Ectodermal cell (in vitro differentiated cells): Measurements from ENCODE around the gene OST4.

ENCODE experiments used
- H3K27ac ChIP-seq: 2 replicates; pipeline ENCODE4 v1.7.0; 2013; ENCODE audit warnings: mild to moderate bottlenecking, low read depth, low read length; ENCODE audit not compliant: insufficient read depth, poor library complexity, severe bottlenecking
- H3K27me3 ChIP-seq: 2 replicates; pipeline ENCODE4 v1.7.0; 2013; ENCODE audit warnings: mild to moderate bottlenecking, low read length; ENCODE audit not compliant: insufficient read depth, control insufficient read depth, poor library complexity, severe bottlenecking
- H3K36me3 ChIP-seq: one replicate; pipeline ENCODE4 v1.7.0; 2013; ENCODE audit warnings: low read length; ENCODE audit not compliant: control insufficient read depth, insufficient read depth
- H3K4me1 ChIP-seq: one replicate; pipeline ENCODE4 v1.7.0; 2013; ENCODE audit warnings: low read length; ENCODE audit not compliant: control insufficient read depth, insufficient read depth
- H3K4me3 ChIP-seq: 2 replicates; pipeline ENCODE4 v1.7.0; 2013; ENCODE audit warnings: low read depth, low read length, control low read depth; ENCODE audit not compliant: insufficient read depth
- H3K9me3 ChIP-seq: 2 replicates; pipeline ENCODE4 v1.7.0; 2013; ENCODE audit warnings: mild to moderate bottlenecking, low read length, moderate library complexity; ENCODE audit not compliant: control insufficient read depth
- WGBS, 2 experiments: methylation state at CpG; one replicate each; pipeline ENCODE4 v1.1.7; 2013; ENCODE audit warnings: missing lambda C conversion rate in 2 of 2; 5-methylcytosine and 5-hydroxymethylcytosine counted together

OST4 gene

DNA sequence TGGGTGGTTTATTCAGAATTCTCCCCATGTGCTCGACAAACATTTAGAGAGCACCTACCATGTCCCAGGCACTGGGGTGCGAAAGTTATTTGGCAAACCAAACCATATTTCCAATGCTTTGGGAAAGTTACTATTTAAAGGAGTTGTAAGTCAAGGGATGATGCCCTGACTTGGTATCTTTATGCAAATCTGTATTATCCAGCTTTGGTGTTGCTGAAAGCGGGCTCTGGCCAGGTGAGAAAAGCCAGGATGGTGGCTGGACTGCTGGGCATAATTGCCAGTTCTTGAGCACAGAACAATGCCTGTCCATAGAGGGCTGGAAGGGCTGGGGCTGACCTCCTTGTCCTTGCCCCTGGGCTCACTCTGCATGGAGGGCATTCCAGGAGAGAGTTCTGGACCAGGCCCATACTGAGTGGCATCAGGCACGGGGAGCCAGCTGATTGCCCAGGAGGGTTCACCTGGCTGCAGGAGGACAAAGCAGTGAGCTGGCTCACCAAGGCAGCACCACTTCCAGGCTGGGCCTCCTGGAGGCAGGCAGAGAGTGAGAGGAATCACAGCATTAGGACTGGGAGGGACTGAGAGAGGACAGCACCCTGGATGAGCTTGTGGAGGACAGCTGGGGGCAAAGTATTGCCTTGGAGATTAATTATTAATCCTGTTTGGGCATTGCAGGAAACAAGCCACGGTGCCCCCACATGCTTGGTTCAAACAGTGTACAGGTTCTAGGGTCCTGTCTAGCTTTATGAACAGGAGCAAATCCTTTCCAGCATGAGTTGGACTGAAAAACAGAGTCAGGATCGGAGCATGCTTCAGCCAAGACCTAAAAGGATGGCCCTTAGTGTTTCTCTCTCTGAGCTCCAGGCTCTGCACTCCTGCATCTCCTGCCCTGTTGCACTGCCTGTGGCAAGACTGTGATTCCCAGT lies 22.2 kb upstream of the OST4 start:
- Histone ChIP-seq H3K36me3 (no peaks in the 10 kb centered on the region), H3K4me3 (no peak overlapping the region), H3K9me3 (no peaks in the 10 kb centered on the region), H3K27ac (no peak overlapping the region), H3K27me3 (no peaks in the 10 kb centered on the region), H3K4me1 (no peaks in the 10 kb centered on the region)
- 91 to 94% methylated on average over 6 of the region's 6 CpGs for WGBS, 2 experiments

DNA sequence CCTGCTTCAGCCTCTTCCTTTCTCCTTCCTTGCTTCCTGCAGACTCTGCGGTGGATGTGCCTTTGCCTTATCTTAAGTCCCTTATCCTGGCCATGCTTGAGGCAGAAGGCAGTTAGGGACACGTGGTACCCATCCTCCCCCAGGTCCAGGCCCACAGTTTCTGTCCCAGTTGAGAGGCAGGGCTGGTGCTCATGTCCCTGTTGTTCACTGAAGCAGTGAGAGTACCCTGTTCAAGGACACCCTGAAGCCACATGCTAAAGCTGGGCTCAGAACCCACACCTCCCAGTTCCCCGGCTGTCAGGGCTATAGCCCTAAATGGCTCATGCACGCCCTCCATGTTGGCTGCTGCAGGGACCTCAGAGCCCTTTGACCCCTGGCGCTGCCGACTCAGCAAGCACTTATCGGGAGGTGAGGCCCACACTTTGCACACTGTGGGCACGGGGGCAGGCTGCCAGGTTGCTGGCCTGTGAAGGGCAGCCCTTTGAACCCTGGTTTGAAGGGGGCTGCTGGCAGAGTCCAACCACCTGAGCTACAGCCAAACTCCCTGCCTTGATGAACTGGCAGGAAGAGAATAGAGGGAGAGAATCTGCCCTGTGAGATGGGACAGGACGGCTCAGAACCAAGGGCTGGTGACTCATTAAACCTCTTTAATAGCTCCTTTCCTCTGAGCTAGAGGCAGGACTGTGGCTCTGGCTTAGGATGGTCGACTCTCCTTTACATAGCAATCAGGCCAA lies 21.4 kb upstream of the OST4 start:
- Histone ChIP-seq H3K4me3 (no peak overlapping the region), H3K27ac (no peak overlapping the region), H3K9me3 (no peaks in the 10 kb centered on the region), H3K27me3 (peaks cover 1% of the 10 kb centered on the region), H3K36me3 (no peaks in the 10 kb centered on the region), H3K4me1 (no peaks in the 10 kb centered on the region)
- WGBS, 2 experiments: 87% methylated on average over 10 of the region's 10 CpGs

DNA sequence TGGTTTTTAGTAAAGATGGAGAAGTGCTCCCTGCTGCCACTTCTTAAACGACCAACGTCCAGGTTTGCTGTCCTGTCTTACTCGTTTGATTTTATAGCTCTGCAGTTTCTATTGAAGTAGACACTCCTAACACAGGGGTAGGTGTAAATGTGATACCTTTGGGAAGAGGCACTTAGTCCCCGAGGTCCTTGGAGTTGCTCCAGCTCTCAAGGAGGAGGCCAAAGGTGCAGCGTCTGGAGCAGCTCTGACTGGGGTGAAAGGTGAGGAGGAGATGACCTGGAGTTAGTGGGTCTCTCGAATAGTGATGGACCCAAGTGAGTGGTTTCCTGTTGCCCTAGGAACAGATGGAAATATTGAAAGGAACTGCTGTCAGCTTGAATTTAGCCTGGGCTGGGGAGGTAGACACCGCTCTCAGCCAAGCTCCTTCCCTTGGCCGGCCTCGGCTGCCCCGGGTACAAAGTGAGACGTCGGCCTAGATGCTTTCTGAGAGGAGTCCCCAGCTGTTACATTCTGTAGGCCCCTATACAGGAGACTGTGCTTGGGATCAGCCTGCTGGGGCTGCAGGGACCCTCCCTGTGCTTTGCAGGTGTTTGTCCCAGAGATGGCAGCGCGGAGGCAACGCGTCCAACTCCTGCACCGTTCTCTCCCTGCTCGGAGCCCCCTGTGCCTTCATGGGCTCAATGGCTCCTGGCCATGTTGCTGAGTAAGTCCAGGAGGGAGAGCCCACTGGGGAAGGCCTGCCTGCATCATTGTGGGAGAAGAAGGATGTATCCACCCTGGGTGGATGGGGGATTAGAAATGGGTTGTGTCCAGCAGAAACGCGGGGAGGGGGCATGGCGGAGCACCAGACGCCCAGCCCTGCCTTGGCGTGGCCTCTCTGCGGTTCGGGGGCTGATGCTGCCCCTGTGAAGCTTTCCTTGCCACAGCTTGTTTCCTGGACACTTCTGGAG lies 20.6 kb upstream of the OST4 start:
- no peaks in the 10 kb centered on the region for H3K36me3 ChIP-seq
- H3K4me1 ChIP-seq: peaks cover 4% of the 10 kb centered on the region
- peaks cover 10% of the 10 kb centered on the region for H3K27me3 ChIP-seq
- 84 to 85% methylated on average over 25 of the region's 25 CpGs for WGBS, 2 experiments
- H3K4me3 ChIP-seq: no peak overlapping the region
- H3K9me3 ChIP-seq: no peaks in the 10 kb centered on the region
- H3K27ac ChIP-seq: no peak overlapping the region

DNA sequence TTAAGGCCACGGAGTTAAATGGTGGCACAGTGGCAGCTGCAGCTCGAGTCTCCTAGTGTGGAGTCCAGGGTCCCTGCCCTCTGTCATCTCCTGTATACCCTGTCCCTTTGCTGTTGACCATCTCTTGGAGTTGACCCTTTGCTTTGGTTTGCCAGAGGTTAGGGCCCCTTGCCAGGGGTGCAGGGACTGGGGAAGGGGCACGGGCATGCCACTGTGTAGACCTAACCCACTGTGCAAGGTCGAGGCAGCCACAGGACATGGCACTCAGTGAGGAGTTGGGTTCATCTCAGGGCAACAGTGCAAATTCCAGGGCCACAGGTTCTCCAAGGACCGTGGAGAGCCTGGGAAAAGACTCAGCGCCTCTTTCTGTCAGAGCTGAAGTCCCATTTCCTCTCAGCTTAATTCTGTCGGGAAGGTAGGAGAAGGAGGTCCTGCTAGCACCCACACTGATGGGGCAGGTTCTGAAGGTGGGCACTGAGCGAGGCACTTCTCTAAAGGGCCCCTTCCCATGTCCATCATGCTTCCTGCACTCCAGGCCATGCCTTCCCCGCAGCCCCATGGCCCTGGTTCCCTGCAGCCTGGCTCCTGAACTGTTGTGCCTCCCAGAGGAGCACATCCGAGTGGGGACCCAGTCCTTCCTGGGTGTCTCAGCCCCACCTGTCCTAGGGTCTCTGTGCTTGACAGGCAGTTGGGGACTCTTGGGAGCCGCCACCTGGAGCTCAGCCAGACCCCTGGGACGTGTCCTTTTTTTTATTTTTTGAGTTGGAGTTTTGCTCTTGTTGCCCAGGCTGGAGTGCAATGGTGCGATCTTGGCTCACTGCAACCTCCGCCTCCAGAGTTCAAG lies 17.9 kb upstream of the OST4 start:
- Histone ChIP-seq H3K4me3 (no peak overlapping the region), H3K36me3 (no peaks in the 10 kb centered on the region), H3K4me1 (peaks cover 4% of the 10 kb centered on the region), H3K9me3 (no peaks in the 10 kb centered on the region), H3K27me3 (peaks cover 22% of the 10 kb centered on the region), H3K27ac (no peak overlapping the region)
- WGBS, 2 experiments: 91 to 92% methylated on average over 14 of the region's 14 CpGs

DNA sequence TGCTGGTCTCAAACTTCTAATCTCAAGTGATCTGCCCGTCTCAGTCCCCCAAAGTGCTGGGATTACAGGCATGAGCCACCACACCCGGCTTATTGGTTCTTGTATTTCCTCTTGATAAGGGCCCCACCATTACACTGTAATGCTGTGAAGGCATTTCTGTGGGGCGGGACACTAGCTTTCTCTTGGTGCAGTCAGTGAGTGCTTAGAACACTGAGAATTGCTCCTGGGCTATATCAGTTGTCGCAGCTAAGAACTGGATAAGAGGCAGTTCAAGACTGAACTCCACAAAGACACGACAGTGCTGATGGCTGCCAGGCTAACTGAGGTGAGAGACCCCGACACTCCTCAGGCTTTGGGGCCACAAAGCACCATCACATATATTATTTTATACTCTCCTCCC lies 17.2 kb upstream of the OST4 start:
- H3K36me3 ChIP-seq: no peaks in the 10 kb centered on the region
- H3K9me3 ChIP-seq: no peaks in the 10 kb centered on the region
- no peak overlapping the region for H3K4me3 ChIP-seq
- 93% methylated on average over 6 of the region's 6 CpGs for WGBS, 2 experiments
- no peak overlapping the region for H3K27ac ChIP-seq
- H3K27me3 ChIP-seq: peaks cover 22% of the 10 kb centered on the region
- peaks cover 4% of the 10 kb centered on the region for H3K4me1 ChIP-seq

DNA sequence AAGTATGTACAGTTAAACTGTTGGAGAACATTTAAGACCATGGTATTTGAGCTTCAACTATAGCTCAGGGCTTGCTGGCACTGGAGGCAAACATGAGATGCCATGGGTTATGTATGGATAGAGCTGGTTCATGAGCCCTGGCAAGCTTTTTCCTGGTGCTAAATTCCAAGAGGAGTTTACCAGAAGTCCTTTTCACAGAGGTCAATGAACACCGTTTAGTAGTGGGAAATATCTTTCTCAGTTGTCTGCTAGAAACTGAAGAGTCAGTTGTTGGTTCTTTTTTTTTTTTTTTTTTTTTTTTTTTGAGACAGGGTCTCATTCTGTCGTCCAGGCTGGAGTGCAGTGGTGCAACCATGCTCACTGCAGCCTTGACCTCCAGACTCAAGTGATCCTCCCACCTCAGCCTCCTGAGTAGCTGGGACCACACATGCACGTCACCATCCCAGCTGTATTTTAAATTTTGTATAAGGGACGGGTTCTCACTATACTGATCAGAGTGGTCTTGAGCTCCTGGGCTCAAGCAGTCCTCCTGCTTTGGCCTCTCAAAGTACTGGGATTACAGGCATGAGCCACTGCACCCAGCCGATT lies 16.5 kb upstream of the OST4 start:
- WGBS, 2 experiments: 84 to 90% methylated on average over 5 of the region's 5 CpGs
- Histone ChIP-seq H3K36me3 (no peaks in the 10 kb centered on the region), H3K4me3 (peak overlapping the region; percentile 59)

DNA sequence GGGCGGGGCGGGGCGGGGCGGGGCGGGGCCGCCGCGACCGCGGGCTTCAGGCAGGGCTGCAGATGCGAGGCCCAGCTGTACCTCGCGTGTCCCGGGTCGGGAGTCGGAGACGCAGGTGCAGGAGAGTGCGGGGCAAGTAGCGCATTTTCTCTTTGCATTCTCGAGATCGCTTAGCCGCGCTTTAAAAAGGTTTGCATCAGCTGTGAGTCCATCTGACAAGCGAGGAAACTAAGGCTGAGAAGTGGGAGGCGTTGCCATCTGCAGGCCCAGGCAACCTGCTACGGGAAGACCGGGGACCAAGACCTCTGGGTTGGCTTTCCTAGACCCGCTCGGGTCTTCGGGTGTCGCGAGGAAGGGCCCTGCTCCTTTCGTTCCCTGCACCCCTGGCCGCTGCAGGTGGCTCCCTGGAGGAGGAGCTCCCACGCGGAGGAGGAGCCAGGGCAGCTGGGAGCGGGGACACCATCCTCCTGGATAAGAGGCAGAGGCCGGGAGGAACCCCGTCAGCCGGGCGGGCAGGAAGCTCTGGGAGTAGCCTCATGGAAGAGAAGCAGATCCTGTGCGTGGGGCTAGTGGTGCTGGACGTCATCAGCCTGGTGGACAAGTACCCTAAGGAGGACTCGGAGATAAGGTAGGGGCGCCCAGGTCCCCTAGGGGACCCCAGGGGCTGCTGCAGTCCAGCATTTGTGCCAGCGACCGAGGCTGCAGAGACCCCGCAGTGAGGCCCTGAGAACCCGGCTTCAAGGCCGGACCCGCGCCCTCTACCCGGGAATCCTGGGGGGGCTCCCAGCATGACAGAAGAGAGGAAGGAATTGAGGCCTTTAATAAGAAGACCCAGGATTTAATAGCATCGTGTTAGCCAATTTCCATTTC lies 15.5 kb upstream of the OST4 start, which contains the start of gene KHK:
TSS of gene KHK (plus strand) at position 49 of the 870 bp plus-strand sequence. CDS start at position 537, 488 bp downstream.
- Histone ChIP-seq H3K4me3 (peak within 1 kb of the TSS; percentile 59), H3K27ac (peak within 1 kb of the TSS; percentile 67), H3K9me3 (no peaks in the 10 kb centered on the region), H3K36me3 (no peaks in the 10 kb centered on the region), H3K4me1 (peaks cover 4% of the 10 kb centered on the region), H3K27me3 (peaks cover 22% of the 10 kb centered on the region)
- WGBS, 2 experiments: 8 to 11% methylated on average over 54 of the region's 54 CpGs

More for the DNA sequence above, 16.5 kb upstream of the OST4 start:
- no peak overlapping the region for H3K27ac ChIP-seq
- peaks cover 22% of the 10 kb centered on the region for H3K27me3 ChIP-seq
- no peaks in the 10 kb centered on the region for H3K9me3 ChIP-seq
- H3K4me1 ChIP-seq: peaks cover 4% of the 10 kb centered on the region

DNA sequence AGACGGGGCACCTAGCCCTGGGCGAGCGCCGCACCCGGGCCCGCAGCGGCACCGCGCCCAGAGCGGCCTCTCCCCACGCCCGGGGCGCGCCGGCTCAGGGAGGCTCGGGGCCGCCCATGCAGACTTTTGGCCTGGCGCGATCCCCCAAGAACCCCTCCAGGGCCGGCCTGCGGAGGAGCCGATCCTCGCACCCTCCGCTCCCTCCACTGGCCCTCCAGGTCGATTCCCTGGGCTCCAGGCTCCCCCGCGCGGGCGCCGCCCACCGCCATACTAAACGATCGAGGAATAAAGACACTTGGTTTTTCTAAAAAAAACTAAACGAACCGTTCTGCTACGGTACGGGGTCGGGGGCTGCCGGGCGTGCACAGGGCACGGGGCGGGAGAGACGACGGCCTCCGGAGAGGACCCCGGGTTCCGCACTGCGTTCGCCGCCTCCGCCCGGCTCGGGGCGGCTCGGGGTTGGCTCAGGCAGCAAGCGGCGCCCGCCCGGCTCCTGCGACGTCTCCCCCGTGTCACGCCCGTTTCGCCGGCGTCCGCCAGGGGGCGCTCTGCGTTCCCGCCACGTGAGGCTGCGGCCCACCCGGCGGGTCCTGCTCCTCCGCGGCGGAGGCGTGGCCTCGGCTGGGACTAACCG lies 14.8 kb upstream of the OST4 start:
- Histone ChIP-seq H3K9me3 (no peaks in the 10 kb centered on the region), H3K4me1 (peaks cover 10% of the 10 kb centered on the region), H3K27me3 (peaks cover 22% of the 10 kb centered on the region), H3K4me3 (peak overlapping the region; percentile 59), H3K36me3 (no peaks in the 10 kb centered on the region), H3K27ac (peak overlapping the region; percentile 67)
- WGBS, 2 experiments: 0% methylated on average over 81 of the region's 81 CpGs
